ENCODE data around the gene STPG1. TPM values are rescaled to one million over a fixed set of nuclear protein-coding genes. Genes with fewer than 3 reads are reported as not detected.

STPG1 gene
- total RNA-seq, 1 donor from 2014 or later = 2.5 TPM

GRCh38 chr1:24426744-24427544 lies 13.4 kb upstream of the STPG1 start:
- DNase-seq (ENCODE audit: low read depth) = no peak

DNA sequence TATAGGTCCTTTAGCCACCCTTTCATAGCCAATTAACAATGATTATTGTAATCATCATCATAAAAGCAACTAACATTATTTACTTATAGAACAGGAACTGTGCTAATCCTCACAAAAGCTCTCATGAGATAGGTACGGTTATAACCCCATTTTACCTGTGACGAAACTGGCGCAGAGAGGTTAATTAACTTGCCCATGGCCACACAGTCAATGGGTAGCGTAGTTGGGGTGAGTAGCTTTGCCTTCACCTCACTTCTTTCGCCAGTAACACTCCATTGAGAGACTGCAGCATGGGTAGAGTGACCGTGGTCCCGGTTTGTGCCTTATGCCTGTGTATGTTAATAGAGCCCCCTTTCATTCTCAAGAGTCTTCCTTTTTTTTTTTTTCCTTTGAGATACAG lies 12.3 kb upstream of the STPG1 start:
- DNase-seq (ENCODE audit: low read depth) = no peak

DNA sequence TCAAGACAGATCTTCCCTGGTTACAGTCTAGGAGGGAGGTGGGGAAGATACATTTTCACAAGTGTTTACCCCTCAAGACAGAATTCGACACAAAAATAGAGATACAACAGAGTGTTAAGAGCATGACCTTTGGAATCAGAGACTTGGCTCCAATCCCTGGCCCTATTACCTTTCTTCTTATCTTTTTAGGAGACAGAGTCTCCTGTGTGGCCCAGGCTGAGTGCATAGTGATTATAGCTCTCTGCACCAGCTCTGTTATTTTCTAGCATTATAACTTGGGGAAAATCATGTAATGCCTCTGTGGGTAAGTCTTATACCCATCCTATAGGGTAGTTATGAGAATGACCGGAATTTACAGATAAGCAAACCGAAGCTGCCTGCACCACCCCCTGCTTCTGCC lies 11.9 kb upstream of the STPG1 start:
- no peak for DNase-seq (ENCODE audit: low read depth)

DNA sequence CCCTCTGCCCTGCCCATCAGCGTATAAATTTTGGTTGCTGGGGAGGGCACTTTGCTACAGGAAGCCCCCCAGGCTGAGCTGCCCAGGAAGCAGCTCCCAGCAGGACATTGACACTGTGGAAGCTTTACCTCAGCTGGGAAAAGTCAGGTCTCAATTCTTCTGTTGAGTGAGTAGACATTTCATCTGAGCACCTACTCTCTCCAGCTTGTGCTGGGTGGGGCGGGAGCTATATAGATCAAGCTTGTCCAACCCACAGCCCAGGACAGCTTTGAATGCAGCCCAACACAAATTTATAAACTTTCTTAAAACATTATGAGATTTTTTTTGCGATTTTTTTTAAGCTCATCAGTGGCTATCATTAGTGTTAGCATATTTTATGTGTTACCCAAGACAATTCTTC lies 11.4 kb upstream of the STPG1 start:
- DNase-seq (ENCODE audit: low read depth) = no peak

DNA sequence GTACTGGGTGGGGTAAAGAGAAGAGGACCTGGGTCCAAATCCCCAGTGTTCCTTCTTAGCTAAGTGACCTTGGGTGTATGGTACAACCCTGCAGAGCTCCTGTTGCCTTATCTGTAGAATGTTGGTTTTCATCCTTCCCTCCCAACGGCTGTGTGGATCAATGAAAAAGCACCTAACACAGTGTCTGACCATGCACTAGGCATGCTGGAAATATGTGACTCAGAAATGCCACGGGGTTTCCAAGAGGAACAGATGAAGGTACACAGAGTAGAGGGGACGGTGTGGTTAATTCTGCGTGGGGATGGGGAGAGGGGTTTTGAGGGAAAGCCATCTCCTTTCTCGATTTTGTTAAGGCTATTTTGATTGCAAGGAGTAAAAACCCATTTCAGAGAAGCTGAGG lies 10.6 kb upstream of the STPG1 start:
- no peak for DNase-seq (ENCODE audit: low read depth)

DNA sequence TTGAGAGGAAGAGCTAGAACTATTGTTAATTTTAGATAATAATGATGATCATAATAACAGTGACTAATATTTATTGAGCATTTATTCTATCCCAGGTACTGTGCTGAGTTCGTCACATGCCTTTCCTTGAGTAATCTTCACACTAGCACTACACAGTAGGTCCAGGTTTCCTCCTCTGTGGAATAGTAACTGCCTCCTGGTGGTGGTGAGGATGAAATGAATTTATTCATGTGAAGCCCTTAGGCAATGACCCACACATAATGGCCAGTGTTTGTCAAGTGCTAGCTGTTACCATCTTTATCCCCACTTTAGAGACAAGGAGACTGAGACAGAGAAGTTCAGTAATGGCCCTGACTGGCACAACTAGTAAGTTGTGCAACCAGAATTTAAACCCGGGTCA lies 7.9 kb upstream of the STPG1 start:
- DNase-seq (ENCODE audit: low read depth) = no peak

DNA sequence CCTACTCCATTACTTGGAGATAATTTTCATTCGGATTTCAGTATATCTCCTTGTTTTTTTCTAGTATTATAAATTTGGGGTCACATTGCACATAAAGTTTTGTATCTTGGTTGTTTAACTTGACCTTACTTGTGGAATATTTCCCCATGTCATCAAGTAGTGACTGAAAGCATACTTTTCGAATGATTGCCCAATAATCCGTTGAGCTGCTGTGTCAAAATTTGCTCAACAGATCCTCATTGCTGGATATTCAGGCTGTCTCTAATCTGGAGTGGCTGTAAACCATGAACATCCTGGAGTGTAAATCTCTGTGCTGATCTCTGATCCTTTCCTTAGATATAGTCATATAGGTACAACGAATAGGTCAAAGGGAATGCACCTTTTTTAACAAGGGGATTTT lies 7.0 kb upstream of the STPG1 start:
- no peak for DNase-seq (ENCODE audit: low read depth)

- peak; percentile 20 for DNase-seq (ENCODE audit: low read depth)
Observed at GRCh38 chr1:24418898-24419628, 5.5 kb upstream of the STPG1 start.

GRCh38 chr1:24417681-24418080 lies 4.1 kb upstream of the STPG1 start:
- DNase-seq (ENCODE audit: low read depth) = peak; percentile 1

DNA sequence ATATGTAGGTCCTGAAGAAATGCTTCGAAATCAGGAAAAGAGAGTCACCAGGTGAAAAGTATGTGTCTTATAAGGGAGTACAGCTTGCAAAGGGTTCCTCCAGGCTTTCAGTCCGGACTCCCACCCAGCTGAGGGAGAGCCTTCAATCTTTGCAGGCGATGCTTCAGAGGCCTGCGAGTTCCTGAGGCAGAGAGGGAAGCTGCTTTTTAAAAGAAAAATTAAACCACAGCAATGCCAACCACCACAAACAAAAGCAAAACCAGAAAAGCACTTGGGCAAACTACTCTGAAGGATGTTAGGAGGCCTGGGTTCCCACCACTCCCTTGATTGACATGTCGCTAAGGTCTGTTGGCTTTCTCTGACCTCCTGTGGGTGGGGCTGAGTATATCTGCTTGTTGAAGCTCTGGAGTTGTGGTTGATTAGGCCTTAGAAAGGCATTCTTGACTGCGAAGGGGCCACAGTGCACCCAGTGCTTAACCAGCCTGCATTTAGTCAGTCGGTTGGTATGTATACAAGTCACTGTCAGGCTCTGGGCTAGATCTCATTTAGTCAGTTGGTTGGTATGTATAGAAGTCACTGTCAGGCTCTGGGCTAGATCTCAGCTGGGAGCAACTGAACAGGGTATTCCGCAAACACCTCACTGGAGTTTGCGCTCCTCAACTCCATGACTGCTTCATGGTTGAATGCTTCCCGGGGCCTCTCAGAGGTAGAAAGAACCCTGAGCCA lies 3.2 kb upstream of the STPG1 start:
- DNase-seq (ENCODE audit: low read depth) = peak; percentile 67

- DNase-seq (ENCODE audit: low read depth) = peak; percentile 17
Observed at GRCh38 chr1:24415910-24416665, 2.5 kb upstream of the STPG1 start.

- DNase-seq (ENCODE audit: low read depth) = peak; percentile 99
Observed at GRCh38 chr1:24415334-24415909, 1.8 kb upstream of the STPG1 start, which contains the start of gene NIPAL3. Gene NIPAL3 (plus strand): TSS chr1:24415802. CDS start chr1:24419548, 3,746 bp downstream.

GRCh38 chr1:24414775-24415333 lies 1.3 kb upstream of the STPG1 start:
- peak; percentile 2 for DNase-seq (ENCODE audit: low read depth)

DNA sequence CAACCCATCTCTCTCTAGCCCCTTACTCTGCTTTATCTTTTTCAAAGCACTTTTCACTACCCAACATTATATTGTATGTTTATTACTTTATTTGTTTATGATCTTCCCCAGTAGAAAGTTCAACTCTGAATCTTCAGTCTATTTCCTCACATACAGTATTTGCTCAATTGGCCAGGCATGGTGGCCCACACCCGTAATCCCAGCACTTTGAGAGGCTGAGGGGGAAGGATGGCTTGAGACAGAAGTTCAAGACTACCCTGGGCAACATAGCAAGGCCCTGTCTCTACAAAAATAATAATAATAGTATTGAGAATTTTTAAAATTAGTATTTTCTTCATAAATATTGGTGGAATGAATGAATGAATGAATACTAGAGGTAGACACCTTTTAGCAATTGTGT lies 1.2 kb downstream of the STPG1 start:
- no peak for DNase-seq (ENCODE audit: low read depth)

- no peak for DNase-seq (ENCODE audit: low read depth)
Observed at GRCh38 chr1:24411963-24412362, 1.6 kb downstream of the STPG1 start.

- DNase-seq (ENCODE audit: low read depth) = no peak
Observed at GRCh38 chr1:24410750-24411149, 2.8 kb downstream of the STPG1 start.

- DNase-seq (ENCODE audit: low read depth) = no peak
Observed at GRCh38 chr1:24409535-24409934, 4.0 kb downstream of the STPG1 start.

DNA sequence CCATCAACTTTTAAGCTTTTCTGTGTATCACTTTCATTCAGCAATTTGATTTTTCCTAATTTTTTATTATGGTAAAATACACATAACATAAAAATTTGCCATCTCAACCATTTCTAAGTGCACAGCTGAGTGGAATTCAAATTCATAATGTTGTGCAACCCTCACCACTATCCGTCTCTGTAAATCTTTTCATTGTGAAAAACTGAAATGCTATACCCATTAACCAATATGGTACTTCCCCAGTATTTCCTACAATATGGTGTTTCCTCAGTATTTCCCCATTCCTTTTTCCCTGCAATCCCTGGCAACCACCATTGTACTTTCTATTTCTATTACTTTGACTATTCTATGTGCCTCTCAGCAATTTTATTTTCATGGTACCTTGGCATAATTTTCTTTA lies 6.8 kb downstream of the STPG1 start:
- DNase-seq (ENCODE audit: low read depth) = no peak

- DNase-seq (ENCODE audit: low read depth) = no peak
Observed at GRCh38 chr1:24403806-24404205, 9.8 kb downstream of the STPG1 start.

DNA sequence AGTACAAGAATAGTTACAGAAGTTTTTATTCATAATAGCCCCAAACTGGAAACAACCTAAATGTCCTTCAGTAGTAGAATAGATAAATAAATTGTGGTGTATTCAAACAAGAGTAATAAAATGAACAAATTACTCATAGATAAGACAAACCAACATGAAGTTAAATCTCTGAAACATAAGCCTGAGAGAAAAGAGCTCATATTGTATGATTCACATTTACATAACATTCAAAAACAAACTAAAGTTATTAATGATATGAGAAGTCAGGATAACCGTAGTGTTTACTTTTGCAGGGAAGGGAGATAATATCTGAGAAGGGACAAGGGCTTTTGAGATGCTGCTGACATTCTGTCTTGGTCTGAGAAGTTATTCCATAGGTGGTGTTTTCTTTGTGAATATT lies 13.5 kb downstream of the STPG1 start:
- no peak for DNase-seq (ENCODE audit: low read depth)

DNA sequence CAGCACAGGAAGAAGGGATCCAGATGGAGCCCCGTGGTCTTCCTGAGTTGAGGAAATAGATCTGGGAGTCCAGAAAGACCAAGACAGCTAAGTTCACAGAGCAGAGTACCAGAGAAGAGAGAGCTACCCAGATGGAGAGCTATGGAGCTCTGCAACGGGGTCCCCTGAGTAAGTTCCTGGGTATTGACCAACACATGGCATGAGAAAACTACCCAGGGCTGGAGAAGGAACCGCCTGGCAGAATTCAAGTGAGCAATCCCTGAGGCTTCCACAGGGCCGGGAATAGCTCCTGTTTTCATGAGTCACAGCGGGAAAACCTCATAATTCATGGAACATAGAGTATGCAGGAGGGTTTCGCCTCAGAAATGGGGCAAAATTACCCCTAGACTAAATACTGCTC lies 19.7 kb downstream of the STPG1 start:
- peak; percentile 84 for DNase-seq (ENCODE audit: low read depth)

Data from myocyte (in vitro differentiated cells).